GM13977 (cell line): Measurements from ENCODE around the gene KNOP1.

Experiments used
- DNase-seq: peaks from one replicate; pipeline ENCODE4 v3.0.0; 2012; ENCODE audit warnings: low spot score
- CTCF ChIP-seq: IDR thresholded peaks from 2 replicates; pipeline ENCODE4 v1.5.1; 2012; ENCODE audit warnings: mild to moderate bottlenecking, control low read depth; ENCODE audit not compliant: insufficient read depth; ENCODE audit errors: extremely low read depth, missing control alignments
- in situ Hi-C: fragments of 300-500 bp; cut with MboI; formaldehyde crosslinking; loops from one replicate; pipeline ENCODE4 v1.12.0; 2022; ENCODE audit warnings: low sequenced_read_pairs, low pct_unique_long_range_greater_than_20kb, mixed read lengths, inconsistent platforms; ENCODE audit not compliant: unreplicated experiment

Gene KNOP1

GRCh38 chr16:19697756-19698318, 20.2 kb downstream of the KNOP1 start:
- DNase-seq, result no peak
- no peak for TF ChIP-seq CTCF
- in situ Hi-C loops, result no loop called here

- in situ Hi-C loops, result no loop called here
- no peak for DNase-seq
Measured at GRCh38 chr16:19696961-19697360, 21.1 kb downstream of the KNOP1 start.

GRCh38 chr16:19696328-19696727, 21.7 kb downstream of the KNOP1 start:
- TF ChIP-seq CTCF, result no peak
- in situ Hi-C loops, result no loop called here
- no peak for DNase-seq

More at GRCh38 chr16:19696961-19697360, 21.1 kb downstream of the KNOP1 start:
- TF ChIP-seq CTCF, result no peak

- no peak for DNase-seq
- no peak for TF ChIP-seq CTCF
- in situ Hi-C loops, result no loop called here
Measured at GRCh38 chr16:19694989-19695388, 23.0 kb downstream of the KNOP1 start.

- DNase-seq, result no peak
- in situ Hi-C loops, result no loop called here
- TF ChIP-seq CTCF, result no peak
Measured at GRCh38 chr16:19691161-19691711, 26.8 kb downstream of the KNOP1 start.

GRCh38 chr16:19690196-19690595, 27.8 kb downstream of the KNOP1 start:
- TF ChIP-seq CTCF, result no peak
- no peak for DNase-seq
- in situ Hi-C loops, result no loop called here
